Hematopoietic multipotent progenitor cell (in vitro differentiated cells): Measurements from ENCODE around the gene ZNF215. TPM values are rescaled to one million over a fixed set of nuclear protein-coding genes. Genes with fewer than 3 reads are reported as not detected.
"Not testable (repeated sequence)": the region's sequence is repeated elsewhere in the genome, so short reads cannot be mapped to it uniquely, and the experiment has no call there.

ENCODE experiments used
- DNase-seq, 3 donors: peaks; one replicate each; pipeline ENCODE4 v3.0.0-alpha.2; 2011 to 2015; ENCODE audit warnings: low read depth in 2 of 3, low spot score in 2 of 3
- total RNA-seq: library from RNA; depleted of rRNA; stranded (reverse); fragments of >200 nt; gene quantifications from one replicate; pipeline ENCODE4 v1.2.3, GENCODE V29; 2012

The ZNF215 gene
- total RNA-seq, result 2.7 TPM

DNA sequence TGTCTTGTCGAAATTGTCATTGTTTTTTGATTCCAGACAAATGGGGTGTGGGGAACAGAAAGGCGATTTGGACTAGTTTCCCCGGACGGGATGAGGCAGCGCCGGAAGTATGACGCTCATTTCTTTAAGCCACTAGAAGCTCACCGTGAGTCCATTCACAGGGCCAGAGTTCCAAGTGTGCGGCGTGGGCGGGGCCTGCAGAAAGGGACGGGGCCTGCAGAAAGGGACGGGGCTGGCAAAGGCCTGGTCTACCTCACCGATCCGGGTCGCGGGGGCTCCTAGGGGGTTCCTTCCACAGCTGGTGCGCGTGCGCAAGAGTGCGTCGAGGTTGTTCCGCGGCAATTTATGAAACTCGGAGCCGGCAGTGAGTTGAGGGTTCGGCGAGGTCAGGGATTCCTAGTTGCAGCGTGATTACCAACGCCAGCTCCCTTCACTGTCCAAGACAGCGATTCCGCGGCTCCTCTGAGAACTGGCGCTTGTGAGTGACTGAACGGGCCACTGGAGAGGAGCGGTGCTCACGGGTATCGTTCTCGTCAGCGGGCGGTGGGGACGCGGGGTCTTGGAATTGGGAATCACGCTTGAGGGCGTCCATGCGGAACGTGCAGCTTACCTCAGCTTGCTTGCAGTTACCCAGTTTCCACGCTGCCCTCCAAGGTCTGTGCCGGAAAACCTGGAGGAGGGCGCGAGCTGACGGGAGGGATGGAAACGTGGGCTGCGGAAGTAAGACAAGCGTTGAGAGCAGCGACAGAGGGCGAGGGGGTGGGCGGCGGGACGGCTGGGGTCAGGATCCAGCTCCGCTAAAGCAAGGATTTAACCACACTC is at the start of gene ZNF215:
TSS of gene ZNF215 (plus strand) at position 219 of the 822 bp plus-strand sequence. CDS start 5,847 bp downstream, outside the sequence.
- peak in 2 of 3 donors; percentile 66 to 88 for DNase-seq

DNA sequence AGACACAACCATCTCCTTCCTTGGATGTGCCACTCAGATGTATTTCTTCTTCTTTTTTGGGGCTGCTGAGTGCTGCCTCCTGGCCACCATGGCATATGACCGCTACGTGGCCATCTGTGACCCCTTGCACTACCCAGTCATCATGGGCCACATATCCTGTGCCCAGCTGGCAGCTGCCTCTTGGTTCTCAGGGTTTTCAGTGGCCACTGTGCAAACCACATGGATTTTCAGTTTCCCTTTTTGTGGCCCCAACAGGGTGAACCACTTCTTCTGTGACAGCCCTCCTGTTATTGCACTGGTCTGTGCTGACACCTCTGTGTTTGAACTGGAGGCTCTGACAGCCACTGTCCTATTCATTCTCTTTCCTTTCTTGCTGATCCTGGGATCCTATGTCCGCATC is 49.3 kb upstream of the ZNF215 start:
- DNase-seq, result no peak

DNA sequence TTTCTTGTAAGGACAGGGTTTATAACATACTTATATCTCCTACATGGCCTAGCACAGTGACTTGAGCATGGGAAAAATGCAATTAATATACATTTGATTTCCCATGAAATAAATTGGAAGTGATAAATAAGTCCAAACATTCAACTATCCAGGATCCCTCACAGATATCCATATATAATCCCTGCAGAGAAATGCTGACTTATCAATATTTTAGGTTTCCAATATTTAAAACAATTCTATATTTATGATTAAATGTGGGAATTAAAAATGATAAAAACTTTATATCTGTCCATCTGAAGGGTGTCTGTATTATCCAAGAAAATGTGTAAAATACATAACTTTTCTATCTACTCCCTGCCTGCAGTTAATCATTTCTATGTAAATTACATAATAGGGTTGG is 43.5 kb upstream of the ZNF215 start:
- no peak for DNase-seq

DNA sequence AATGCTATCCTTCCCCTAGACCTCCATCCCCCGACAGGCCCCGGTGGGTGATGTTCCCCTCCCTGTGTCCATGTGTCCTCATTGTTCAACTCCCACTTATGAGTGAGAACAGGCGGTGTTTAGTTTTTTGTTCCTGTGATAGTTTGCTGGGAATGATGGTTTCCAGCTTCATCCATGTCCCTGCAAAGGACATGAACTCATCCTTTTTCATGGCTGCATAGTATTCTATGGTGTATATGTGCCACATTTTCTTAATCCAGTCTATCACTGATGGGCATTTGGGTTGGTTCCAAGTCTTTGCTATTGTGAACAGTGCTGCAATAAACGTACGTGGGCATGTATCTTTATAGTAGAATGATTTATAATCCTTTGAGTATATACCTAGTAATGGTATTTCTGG is 38.5 kb upstream of the ZNF215 start:
- not testable (repeated sequence) for DNase-seq

DNA sequence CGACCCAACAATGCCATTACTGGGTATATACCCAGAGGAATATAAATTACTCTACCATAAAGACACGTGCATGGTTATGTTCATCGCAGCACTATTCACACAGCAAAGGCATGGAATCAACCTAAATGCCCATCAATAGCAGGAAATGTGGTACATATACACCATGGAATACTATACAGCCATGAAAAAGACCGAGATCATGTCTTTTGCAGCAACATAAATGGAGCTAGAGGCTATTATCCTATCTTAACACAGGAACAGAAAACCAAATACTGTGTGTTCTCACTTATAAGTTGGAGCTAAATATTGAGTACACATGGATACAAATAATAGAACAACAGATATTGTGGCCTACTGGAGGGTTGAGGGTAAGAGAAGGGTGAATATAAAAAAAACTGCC is 37.4 kb upstream of the ZNF215 start:
- no peak for DNase-seq

DNA sequence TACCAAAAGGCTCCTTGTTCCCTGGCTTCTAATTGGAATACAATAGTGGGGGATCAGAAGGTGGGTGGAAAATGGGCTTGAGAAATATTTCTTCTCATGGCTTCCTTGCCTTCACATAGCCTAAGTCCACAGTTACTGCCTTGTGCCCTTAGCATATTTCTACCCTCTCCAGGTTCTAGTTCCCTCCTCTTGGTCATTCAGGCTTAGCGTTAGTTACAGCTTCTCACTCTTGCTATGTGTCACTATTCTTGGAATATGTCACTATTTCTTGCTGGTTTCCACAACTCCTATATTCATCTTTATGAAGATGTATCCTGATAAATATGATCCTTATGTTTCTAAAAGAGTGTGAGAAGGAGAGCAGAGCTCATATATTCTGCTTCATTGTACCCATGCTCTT is 36.4 kb upstream of the ZNF215 start:
- no peak for DNase-seq

DNA sequence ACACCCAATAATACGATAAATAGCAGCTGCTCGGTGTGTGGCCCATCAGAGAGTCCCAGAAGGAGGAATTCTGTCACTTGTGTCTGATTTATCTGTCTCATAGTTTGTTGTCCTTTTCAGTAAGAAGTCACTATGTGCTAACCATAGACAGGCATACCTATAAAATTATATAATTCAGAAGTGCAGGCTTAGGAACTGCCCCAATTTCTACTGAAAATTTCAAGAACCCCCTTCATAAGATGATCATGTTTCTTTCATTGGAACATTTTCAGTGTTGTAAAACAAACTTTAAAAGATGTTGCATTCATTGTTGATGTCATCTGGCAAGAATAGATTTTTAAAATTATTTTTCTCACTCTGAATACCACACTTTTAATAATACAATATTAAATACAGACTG is 33.8 kb upstream of the ZNF215 start, which contains the start of gene OR2D2:
TSS of gene OR2D2 (minus strand) at position 101 of the 400 bp plus-strand sequence. CDS start at position 101, 0 bp downstream.
- no peak for DNase-seq

DNA sequence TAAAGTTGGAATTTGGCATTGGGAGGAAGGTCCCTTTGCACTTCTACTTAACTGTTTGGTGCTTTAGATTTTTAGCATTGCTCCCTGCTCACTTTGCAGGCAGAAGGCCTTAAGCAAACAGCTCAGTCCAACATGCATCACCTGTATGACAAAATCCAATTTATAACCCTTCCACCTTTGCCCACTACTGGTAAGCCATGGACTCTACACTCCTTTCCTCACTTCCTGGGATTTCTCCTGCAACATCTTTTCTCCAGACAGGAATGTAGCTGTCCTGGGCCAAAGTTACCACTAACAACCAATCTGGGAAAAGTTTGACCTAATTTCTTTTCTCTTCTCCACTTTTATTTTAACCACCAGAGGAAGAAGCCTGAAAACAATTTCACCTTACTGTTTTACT is 32.1 kb upstream of the ZNF215 start:
- no peak for DNase-seq

DNA sequence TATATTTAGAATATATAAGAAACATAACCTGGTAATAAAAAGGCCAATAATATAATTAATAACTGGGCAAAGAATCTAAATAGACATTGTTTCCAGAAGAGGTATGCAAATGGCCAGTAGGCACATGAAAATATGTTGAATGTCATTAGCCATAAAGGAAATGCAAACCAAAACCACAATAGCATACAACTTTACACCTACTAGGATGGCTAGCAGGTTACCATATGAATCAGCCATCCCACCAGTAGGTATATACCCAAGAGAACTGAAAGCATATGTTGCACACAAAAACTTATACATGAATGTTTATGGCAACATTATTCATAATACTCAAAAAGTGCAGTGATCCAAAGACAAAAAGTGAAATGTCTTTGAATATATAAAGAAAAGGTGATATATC is 31.2 kb upstream of the ZNF215 start:
- no peak for DNase-seq

DNA sequence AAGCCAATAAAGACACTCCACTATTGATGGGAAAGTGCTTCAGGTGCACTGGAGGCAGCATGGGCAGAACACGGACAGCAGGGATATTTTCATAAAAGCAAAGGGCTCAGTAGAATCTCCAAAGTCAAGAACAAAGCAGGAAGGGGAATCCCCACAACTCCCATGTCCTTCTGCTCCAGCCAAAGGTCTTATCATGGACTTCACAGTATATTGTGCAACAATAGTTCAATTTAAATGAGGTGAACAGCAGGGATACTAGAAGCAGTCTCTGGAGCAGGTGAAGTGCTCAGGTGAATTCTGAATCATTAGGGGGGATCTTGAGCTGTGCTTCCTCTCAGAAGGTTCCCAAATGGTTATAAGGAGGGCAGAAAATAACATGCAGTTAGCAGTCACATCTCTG is 27.3 kb upstream of the ZNF215 start:
- DNase-seq, result no peak

DNA sequence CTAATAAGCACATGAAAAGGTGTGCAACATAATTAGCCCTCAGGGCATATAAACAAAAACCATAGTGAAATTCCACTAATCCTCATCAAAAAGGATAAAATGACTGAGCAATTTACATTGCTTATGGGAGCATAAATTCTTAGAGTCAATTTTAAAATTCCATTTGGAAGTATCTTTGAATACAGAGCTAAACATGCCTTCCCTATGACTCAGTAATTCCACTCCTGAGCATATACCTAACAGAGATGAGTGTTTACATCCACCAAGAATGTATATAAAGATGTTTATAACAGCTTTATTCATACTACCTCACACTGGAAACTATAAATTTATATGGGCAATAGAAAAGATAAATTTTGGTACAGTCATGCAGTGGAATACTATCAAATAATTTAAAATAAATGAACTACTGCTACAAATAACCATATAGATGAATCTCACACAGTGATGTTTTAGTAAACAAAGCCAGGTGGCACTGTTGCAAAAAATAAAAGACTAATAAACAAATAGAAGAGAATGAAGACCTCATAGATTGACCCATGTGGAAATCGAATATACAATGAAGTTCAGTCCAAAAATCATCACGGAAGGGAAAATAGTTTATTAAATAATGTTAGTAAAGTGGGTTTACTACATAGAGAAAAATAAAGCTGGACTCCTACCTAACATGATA is 25.8 kb upstream of the ZNF215 start:
- no peak for DNase-seq

DNA sequence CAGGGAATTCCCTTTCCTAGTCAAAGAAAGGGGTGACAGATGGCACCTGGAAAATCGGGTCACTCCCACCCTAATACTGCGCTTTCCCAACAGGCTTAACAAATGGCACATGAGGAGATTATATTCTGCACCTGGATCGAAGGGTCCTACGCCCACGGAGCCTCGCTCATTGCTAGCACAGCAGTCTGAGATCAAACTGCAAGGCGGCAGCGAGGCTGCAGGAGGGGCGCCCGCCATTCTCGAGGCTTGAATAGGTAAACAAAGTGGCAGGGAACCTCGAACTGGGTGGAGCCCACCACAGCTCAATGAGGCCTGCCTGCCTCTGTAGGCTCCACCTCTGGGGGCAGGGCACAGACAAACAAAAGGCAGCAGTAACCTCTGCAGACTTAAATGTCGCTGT is 21.4 kb upstream of the ZNF215 start:
- DNase-seq, result not testable (repeated sequence)

DNA sequence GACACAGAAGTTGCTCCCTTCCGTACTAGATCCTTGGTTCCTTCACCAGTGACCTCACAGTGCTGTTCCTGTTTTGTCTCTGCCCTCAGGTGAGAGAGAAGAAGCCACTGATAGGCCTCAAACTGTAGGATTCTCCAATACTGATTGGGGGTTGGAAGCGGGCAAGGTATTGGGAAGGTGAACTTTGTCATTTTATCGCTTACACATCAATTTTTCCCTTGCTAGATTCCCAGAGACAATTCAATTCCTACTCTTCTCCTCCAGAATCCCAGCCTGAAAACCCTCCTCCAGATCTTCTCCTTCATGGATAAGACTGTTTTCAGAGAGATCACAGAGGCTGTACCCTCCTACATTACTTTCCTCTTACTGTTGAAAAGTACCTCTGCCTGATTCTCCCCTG is 14.8 kb upstream of the ZNF215 start:
- no peak for DNase-seq

DNA sequence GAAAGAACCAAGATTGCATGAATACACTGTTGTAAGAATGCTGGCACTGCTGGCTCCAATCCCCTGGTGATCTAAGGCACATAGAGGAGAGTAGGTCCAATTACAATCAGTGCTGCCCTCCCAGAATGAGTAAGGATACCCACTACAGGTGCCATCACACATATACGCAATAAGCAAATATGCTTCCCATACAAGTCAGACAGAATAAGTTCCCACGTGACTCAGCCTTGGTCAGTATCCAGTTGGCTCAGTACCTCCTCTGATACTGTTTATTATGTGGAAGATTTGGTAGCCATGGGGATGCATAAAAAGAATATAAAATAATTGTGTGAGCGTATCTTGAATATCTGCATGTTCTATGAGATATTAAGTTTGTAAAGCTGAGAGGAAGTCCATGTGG is 14.3 kb upstream of the ZNF215 start:
- peak in 1 of 3 donors; percentile 4 for DNase-seq

DNA sequence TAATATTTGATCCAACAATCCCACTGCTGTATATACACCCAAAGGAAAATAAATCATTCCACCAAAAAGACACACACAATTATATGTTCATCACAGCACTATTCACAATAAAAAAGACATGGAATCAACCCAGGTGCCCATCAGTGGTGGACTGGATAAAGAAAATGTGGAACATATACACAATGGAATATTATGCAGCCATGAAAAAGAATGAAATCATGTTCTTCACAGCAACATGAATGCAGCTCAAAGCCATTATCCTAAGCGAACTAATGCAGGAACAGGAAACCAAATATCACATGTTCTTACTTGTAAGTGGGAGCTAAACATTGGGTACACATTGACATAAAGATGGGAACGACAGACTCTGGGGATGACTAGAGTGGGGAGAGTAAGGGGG is 6.5 kb upstream of the ZNF215 start:
- DNase-seq, result no peak

DNA sequence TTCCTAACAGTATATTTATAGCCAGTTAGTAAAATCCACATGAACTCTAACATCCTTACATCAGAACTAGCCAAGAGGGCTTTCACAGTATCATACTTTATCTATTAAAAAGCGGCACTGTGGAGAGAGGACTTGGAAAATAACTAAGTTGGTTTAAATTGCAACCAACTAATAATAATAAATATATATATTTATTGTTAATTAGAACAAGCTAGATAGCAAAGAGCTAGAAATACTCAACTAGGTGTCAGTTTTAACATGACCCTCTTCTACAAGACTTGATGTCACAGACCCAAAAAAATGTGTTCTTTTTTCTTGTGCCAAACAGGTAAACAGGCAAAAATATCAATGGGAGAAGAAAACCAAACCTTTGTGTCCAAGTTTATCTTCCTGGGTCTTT is 5.5 kb upstream of the ZNF215 start, which contains the start of gene OR2D3:
TSS of gene OR2D3 (plus strand) at position 301 of the 400 bp plus-strand sequence. CDS start at position 301, 0 bp downstream.
- no peak for DNase-seq

DNA sequence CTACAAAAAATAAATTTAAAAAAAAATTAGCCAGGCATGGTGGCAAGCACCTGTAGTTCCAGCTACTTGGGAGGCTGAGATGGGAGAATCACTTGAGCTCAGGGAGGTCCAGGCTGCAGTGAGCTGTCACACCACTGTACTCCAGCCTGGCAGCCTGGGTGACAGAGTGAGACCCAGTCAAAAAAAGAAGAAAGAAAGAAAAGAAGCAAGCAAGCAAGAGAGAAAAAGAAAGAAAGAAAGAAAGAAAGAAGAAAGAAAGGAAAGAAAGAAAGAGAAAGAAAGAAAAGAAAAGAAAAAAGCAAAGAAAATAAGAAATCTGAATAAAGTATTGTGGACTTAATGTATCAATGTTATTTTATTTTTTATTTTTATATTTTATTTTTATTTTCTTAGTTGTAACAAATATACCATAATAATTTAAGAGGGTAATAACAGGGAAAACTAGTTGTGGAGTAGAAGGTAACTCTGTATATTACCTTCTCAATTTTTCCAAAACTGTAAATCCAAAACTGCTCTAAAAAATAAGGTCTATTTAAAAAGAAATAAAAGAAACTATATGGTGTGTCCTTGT is 1.1 kb upstream of the ZNF215 start:
- DNase-seq, result no peak

DNA sequence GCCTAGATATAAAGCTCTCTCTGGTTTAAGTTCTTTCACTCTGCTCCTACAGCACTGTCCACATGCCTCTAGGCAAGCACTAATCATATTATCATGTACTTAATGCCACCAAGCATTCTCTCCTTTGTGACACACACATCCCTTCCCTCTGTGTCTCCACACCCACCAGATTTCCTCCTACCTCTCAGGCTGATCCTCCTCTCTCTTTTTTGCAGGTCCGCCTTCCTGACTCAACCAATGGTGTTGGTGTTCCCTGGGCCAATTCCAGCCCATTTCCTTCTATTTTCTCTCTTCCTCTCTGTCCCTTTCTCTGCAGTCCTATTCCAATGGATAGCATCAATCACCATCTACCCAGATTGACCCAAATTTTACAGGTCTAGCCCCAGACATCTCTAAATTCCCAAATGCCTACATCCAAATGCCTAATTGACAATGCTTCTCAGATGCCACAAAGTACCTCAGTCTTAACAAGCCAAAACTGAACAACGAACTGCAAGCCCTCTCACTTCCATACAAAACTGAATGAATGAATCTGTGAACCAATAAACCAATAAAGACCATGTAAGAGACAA is 504 bp upstream of the ZNF215 start:
- peak in 1 of 3 donors; percentile 10 for DNase-seq

DNA sequence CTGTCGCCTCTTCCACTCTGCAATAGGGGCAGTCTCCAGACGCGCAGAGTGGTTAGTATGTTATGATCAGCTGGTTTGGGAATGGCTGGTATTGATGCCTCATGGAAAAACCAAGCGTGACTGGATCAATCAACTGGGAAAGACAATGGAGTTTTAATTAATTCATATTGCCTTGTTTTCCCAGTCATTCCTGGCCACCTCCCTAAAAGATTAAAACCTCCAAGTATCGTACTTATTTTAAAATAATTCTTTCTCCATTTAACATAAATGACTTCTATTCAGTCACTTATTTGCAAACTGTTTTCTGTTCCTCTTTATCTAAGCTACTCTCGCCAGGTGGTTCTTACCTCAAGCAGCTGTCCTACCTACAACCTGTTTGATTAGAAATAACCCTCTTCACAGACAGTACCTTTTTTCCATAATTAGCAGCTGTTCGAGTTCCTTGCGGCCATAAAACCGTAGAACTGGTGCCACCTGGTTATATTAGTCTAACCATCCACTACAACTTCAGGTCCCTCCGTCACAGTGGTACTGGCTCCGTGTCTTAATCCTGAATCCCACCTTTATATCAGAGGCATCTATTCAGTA is 898 bp downstream of the ZNF215 start:
- no peak for DNase-seq

DNA sequence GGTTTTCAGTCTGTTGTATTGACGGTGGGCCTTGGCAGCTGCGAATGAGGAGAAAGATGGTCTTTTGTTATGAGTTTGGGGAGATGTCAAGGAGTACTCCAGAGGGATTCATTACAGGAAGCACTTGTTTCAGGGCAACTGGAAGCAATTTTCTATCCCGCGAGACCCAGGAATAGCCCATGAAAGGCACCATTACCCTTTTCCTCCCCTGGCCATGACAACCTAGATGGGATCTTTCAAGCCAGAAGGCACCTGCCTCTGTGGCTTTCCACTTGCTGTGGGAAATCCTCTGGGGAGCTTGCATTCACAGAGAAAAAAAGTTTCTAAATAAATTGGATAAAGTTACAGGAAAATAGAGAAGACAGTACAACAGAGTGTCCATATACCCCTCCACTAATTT is 2.7 kb downstream of the ZNF215 start:
- DNase-seq, result no peak
